Right cardiac atrium (tissue), 5 donors: ENCODE measurements around the gene AAMDC. TPM values are rescaled to one million over a fixed set of nuclear protein-coding genes. Genes with fewer than 3 reads are reported as not detected.
"Not testable (repeated sequence)": the region's sequence is repeated elsewhere in the genome, so short reads cannot be mapped to it uniquely, and the experiment has no call there.

ENCODE experiments used
- ATAC-seq, 2 donors: fragments of 200-7000 bp; cut with Tn5 transposase; one replicate each; pipeline versions ENCODE4 v1.8.0 to v1.9.1; 2020; ENCODE audit warnings: moderate library complexity in 2 of 2, mild to moderate bottlenecking in 1 of 2
- DNase-seq, 3 donors: peaks; one replicate each; pipeline ENCODE4 v3.0.0-alpha.2; 2020
- H3K27ac ChIP-seq: one replicate; pipeline ENCODE4 v1.5.1; 2013; ENCODE audit warnings: mild to moderate bottlenecking, low read length, control low read depth, moderate library complexity
- H3K27me3 ChIP-seq: one replicate; pipeline ENCODE4 v1.6.1; 2013; ENCODE audit not compliant: control insufficient read depth, insufficient read depth
- H3K4me1 ChIP-seq: one replicate; pipeline ENCODE4 v1.6.1; 2013; ENCODE audit warnings: low read length; ENCODE audit not compliant: control insufficient read depth, insufficient read depth
- H3K4me3 ChIP-seq: one replicate; pipeline ENCODE4 v1.5.1; 2013; ENCODE audit warnings: low read length, control low read depth
- H3K9me3 ChIP-seq: one replicate; pipeline ENCODE4 v1.6.1; 2013; ENCODE audit warnings: low read length; ENCODE audit not compliant: control insufficient read depth
- WGBS: extraction: QIAGEN DNeasy Blood & Tissue Kit; methylation state at CpG from one replicate; pipeline ENCODE4 v1.1.7; 2013; 5-methylcytosine and 5-hydroxymethylcytosine counted together
- intact Hi-C, 4 donors: fragments of 100-400 bp; cut with DNase I; formaldehyde crosslinking; loops; one replicate each; pipeline versions ENCODE4 v1.11.0 to v1.14.0; 2022 to 2023
- polyA plus RNA-seq: library from polyadenylated mRNA; stranded (reverse); fragments of 200-250 nt; gene quantifications from one replicate; pipeline ENCODE4 v1.2.3, GENCODE V29; 2013
- total RNA-seq, 4 donors: library from RNA; stranded (reverse); fragmentation: NEBNext Ultra II Directional; extraction: Animal tissue kit (Norgen Biotek cat#: 25700); gene quantifications; one replicate each; pipeline ENCODE4 v1.2.1, GENCODE V29; 2021
- donor health status: healthy with polysubstance abuse.
- donor health status: DM: no; HTN: yes; CAD: no.
- donor health status: DM: no; HTN: no; CAD: no.
- donor health status: DM: no; HTN: yes; CAD: no; lungs with severe emphysema.
- donor health status: DM: yes; HTN: yes; CAD: no.

Gene AAMDC
- total and polyA plus RNA-seq, 5 donors = 67.4 to 237 (median 88.3) TPM

DNA sequence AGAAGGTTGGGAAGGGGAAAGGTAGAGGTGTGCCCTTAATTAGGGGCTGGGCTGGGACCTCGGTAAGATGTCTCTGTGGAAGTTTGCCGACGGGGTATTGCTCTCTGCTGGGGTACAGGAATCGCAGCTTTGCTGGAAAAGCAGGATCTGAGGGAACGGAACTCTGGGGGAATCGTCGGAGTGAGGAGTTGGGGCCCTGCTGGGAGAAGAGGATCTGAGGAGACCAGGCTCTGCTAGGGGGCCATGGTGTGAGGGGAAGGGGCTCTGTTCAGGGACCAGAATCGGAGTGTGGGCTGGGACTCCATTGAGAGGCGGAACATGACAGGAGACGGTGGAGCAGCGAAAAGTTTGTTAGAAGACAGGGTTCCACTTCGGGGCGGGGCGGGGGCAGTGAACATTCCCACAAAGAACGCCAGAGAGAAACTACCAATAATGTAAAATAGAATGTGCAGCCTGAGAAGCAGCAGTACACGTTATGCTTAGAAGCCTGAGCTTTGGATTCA, 456 bp downstream of the AAMDC start:
- WGBS = under 1% methylated on average over 16 of the region's 16 CpGs
- peak overlapping the region; percentile 89 for H3K4me3 ChIP-seq
- H3K9me3 ChIP-seq = no peaks in the 10 kb centered on the region
- ATAC-seq (peak; percentile 0 to 4), DNase-seq (peak; percentile 33 to 67 (median 60))
- no peaks in the 10 kb centered on the region for H3K27me3 ChIP-seq
- H3K4me1 ChIP-seq = no peaks in the 10 kb centered on the region
- intact Hi-C loops = loop anchor here in 1 of 4 donors (10.0 kb wide), 1 partner anchor 173 kb away; the partner anchor contains the start of gene INTS4
- H3K27ac ChIP-seq = peak overlapping the region; percentile 78

DNA sequence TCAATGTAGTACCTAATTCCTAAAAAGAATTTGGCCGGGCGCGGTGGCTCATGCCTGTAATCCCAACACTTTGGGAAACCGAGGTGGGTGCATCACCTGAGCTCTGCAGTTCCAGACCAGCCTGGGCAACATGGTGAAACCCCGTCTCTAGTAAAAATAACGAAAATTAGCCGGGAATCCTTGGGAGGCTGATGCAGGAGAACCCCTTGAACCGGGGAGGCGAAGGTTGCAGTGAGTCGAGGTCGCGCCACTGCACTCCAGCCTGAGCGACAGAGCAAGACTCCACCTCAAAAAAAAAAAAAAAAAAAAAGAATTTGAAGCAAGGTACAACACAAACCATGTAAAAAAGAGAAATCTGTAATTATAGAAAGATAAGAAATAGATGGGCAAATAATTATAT, 1.2 kb downstream of the AAMDC start:
- H3K4me3 ChIP-seq = peak overlapping the region; percentile 89
- not testable (repeated sequence) for H3K9me3 ChIP-seq, ATAC-seq, H3K4me1 ChIP-seq, H3K27me3 ChIP-seq, H3K27ac ChIP-seq
- intact Hi-C loops = loop anchor here in 1 of 4 donors (10.0 kb wide), 1 partner anchor 173 kb away; the partner anchor contains the start of gene INTS4
- peak in 2 of 3 donors; percentile 38 to 56 for DNase-seq
- 72% methylated on average over 13 of the region's 13 CpGs for WGBS

DNA sequence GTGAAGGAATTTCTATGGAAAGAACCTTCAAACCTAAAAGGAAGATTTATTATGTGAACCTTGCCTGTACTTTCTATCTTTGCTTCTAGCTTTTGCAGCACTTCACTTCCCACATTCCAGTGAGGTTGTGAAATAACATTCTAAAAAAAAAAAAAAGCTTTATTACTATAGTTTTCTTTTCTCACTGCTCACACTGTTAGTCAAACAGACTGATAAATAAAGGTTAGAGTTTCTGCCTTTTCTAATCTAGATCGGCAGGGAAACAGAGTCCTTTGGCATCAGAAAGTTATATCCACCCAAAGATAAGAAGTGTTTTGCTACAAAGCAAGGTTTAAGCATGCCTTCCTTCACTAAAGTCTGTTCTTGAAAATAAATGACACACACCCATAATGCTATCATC, 2.8 kb downstream of the AAMDC start:
- Histone ChIP-seq H3K9me3 (no peaks in the 10 kb centered on the region), H3K4me1 (no peaks in the 10 kb centered on the region), H3K27ac (no peak overlapping the region), H3K4me3 (no peak overlapping the region), H3K27me3 (no peaks in the 10 kb centered on the region)
- intact Hi-C loops = loop anchor here in 1 of 4 donors (10.0 kb wide), 1 partner anchor 171 kb away; the partner anchor contains the start of gene INTS4
- 19% methylated on average over 1 of the region's 1 CpG for WGBS
- ATAC-seq (no peak), DNase-seq (no peak)

DNA sequence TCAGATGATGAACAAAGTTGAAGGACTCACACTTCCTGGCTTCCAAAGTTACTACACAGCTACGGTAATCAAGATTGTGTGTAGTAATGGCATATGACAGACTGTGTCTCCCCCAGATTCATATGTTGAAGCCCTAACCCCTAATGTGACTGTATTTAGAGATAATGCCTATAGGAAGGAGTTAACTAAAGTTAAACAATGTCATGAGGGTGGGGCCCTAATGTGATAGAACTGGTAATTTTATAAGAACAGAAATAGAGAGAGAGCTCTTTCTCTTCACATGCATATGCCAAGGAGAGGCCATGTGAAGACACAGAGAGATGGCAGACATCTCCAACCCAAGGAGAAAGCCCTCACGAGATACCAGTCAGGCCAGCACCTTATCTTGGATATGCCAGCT, 8.0 kb downstream of the AAMDC start:
- H3K9me3 ChIP-seq = no peaks in the 10 kb centered on the region
- no peak for ATAC-seq
- H3K27me3 ChIP-seq = no peaks in the 10 kb centered on the region
- H3K4me1 ChIP-seq = no peaks in the 10 kb centered on the region
- intact Hi-C loops = loop anchor here in 1 of 4 donors (10.0 kb wide), 1 partner anchor 166 kb away; the partner anchor contains the start of gene INTS4
- 96% methylated on average over 2 of the region's 2 CpGs for WGBS
- no peak overlapping the region for H3K27ac ChIP-seq
- DNase-seq = no peak
- H3K4me3 ChIP-seq = no peak overlapping the region

DNA sequence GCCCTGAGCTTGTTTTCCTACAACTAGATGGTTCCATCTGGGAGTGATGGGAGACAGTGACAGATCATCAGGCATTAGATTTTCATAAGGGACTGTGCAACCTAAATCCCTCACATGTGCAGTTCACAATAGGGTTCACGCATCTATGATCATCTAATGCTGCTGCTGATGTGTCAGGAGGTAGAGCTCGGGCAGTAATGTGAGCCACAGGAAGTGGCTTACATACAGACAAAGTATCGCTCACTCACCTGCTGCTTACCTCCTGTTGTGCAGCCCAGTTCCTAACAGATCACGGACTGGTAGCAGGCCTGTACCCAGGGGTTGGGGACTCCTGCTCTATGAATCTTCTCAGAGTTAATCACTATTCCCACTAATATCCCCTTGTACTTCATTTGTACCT, 12.4 kb downstream of the AAMDC start:
- intact Hi-C loops = no loop called here
- Histone ChIP-seq H3K9me3 (no peaks in the 10 kb centered on the region), H3K27ac (no peak overlapping the region), H3K4me1 (no peaks in the 10 kb centered on the region), H3K27me3 (no peaks in the 10 kb centered on the region), H3K4me3 (no peak overlapping the region)
- ATAC-seq (no peak), DNase-seq (no peak)
- 96% methylated on average over 4 of the region's 4 CpGs for WGBS

DNA sequence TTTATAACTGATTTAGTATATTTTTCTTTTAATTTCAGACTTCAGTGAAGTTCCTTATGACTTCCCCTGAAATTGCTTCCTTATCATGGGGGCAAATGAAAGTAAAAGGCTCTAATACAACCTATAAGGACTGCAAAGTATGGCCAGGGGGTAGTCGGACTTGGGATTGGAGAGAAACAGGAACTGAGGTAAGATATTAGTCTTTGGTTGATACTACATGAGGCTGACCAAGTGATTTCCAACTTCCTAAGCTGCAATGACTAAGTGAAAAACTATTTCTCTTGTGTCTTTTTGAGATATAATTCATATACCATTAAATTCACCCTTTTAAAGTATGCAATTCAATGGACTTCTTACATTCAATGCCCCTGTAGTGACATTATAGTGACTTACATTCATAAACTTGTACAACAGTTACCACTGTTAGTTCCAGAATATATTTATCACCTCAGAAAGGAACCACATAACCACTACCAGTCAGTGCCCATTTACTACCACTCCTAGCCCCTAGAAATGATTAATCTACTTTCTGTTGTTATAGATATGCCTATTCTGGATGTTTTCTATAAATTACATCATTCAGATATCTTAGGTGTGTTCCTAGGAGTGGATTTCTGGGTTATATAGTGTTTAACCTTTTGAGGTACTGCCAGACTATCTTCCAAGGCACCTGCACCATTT, 21.6 kb downstream of the AAMDC start:
- H3K9me3 ChIP-seq = no peaks in the 10 kb centered on the region
- ATAC-seq = no peak
- WGBS = 72% methylated on average over 1 of the region's 1 CpG
- intact Hi-C loops = no loop called here
- no peak overlapping the region for H3K27ac ChIP-seq
- no peak for DNase-seq
- H3K4me1 ChIP-seq = no peaks in the 10 kb centered on the region
- H3K4me3 ChIP-seq = no peak overlapping the region
- H3K27me3 ChIP-seq = no peaks in the 10 kb centered on the region

DNA sequence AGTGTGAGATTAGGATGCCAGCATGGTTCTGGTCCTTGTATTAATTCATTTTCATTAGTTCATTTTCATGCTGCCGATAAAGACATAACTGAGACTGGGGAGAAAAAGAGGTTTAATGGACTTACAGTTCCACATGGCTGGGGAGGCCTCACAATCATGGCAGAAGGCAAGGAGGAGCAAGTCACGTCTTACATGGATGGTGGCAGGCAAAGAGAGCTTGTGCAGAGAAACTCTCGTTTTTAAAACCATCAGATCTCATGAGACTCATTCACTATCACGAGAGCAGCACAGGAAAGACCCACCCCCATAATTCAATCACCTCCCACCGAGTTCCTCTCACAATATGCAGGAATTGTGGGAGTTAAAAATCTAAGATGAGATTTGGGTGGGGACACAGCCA, 22.8 kb downstream of the AAMDC start:
- H3K27me3 ChIP-seq, intact Hi-C loops, H3K27ac ChIP-seq, H3K9me3 ChIP-seq, DNase-seq, H3K4me3 ChIP-seq, H3K4me1 ChIP-seq, ATAC-seq: not testable (repeated sequence)
- 94% methylated on average over 5 of the region's 5 CpGs for WGBS

DNA sequence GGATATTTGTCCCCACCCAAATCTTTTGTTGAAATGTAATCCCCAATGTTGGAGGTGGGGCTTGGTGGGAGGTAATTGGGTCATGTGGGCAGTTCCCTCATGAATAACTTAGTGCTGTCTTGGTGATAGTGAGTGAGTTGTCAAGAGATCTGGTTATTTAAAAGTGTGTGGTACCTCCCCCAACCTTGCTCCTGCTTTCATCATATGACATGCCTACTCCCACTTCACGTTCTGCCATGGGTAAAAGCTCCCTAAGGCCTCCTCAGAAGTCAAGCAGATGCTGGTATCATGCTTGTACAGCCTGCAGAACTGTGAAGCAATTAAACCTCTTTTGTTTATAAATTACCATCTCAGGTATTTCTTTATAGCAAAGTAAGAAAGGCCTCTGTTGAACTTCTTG, 30.6 kb downstream of the AAMDC start:
- H3K9me3 ChIP-seq = no peaks in the 10 kb centered on the region
- intact Hi-C loops = no loop called here
- no peaks in the 10 kb centered on the region for H3K4me1 ChIP-seq
- no peak overlapping the region for H3K27ac ChIP-seq
- 77% methylated on average over 1 of the region's 1 CpG for WGBS
- no peak for ATAC-seq
- no peak overlapping the region for H3K4me3 ChIP-seq
- H3K27me3 ChIP-seq = no peaks in the 10 kb centered on the region
- no peak for DNase-seq

DNA sequence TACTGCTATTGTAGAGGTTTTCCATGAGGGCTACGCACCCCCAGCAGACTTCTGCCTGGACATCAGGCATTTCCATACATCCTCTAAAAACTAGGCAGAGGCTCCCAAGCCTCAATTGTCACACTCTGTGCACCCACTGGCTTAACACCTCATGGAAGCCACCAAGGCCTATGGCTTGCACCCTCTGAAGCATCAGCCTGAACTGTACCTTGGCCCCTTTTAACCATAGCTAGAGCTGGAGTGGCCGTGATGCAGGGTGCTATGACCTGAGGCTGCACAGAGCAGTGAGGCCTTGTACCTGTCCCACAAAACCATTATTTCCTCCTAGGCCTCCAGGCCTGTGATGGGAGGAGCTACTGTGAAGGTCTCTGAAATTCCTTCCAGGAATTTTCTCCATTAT, 33.9 kb downstream of the AAMDC start:
- H3K27ac ChIP-seq = no peak overlapping the region
- no peak overlapping the region for H3K4me3 ChIP-seq
- no peaks in the 10 kb centered on the region for H3K9me3 ChIP-seq
- ATAC-seq (no peak), DNase-seq (no peak)
- H3K4me1 ChIP-seq = no peaks in the 10 kb centered on the region
- WGBS = 98% methylated on average over 2 of the region's 2 CpGs
- intact Hi-C loops = no loop called here
- H3K27me3 ChIP-seq = no peaks in the 10 kb centered on the region

DNA sequence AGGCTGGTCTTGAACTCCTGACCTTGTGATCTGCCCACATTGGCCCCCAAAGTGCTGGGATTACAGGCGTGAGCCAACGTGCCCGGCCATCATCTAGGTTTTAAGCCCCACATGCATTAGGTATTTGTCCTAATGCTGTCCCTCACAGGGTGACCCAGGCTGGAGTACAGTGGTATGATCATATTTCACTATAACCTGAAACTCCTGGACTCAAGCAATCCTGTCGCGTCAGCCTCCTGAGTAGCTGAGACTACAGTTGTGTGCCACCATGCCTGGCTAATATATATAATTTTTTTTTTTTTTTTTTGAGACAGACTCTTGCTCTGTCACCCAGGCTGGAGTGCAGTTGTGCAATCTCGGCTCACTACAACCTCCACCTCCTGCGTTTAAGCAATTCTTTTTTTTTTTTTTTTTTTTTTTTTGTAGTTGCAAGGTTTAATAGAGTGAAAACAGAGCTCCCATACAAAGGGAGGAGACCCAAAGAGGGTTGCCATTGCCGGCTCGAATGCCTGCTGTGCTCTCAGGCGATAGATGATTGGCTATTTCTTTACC, 37.0 kb downstream of the AAMDC start:
- ATAC-seq, H3K27ac ChIP-seq, DNase-seq, H3K9me3 ChIP-seq, H3K27me3 ChIP-seq, H3K4me1 ChIP-seq, intact Hi-C loops, H3K4me3 ChIP-seq: not testable (repeated sequence)
- WGBS = 99% methylated on average over 10 of the region's 10 CpGs

DNA sequence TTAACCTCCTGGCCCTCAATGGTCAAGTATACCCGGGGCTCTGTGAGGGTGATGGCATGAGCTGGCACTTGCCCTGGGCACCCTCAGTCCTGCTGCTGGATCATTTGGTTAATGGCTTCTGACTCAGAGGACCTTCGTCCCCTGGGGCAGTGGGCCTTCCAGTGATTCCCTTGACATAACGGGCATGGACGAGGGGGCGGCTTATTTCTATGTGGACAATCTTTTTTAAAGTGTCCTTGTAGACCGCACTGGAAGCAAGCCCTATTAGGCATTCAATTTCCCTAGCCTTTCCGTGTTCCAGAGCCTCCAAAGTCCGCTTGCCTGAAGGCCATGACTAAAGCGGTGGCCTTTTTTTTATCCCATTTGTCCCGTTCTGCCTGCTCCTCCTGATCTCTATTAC, 40.5 kb downstream of the AAMDC start:
- H3K4me3 ChIP-seq, ATAC-seq, DNase-seq, H3K4me1 ChIP-seq, H3K9me3 ChIP-seq, H3K27ac ChIP-seq, intact Hi-C loops, H3K27me3 ChIP-seq: not testable (repeated sequence)
- WGBS = 92% methylated on average over 10 of the region's 10 CpGs
